Measurements from ENCODE around the gene SUN1. TPM values are rescaled to one million over a fixed set of nuclear protein-coding genes. Genes with fewer than 3 reads are reported as not detected.

SUN1 gene
- total RNA-seq, 1 experiment from 2014 or later: 252 TPM

DNA sequence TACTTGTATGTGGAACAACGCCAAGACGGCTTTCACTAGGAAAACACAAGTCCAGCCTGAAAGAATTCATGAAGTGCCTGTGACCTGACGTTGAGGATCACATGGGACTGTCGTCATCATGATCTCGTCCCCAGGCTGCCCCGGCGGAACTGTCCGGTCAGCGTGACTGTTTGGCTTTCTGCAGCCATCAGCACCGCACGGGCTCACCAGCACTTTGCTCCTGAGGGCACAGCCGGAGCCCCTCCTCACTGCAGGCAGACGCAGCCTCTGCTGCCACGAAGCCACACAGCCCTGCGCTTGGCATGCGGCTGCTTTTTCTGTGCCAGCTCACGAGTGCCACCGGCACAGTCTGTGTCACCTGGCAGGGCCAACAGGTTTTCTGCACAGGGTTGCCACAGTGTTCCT lies 34.7 kb downstream of the SUN1 start:
- Mint-ChIP-seq H3K4me3 (ENCODE audit: low read depth, unreplicated experiment) (no peak overlapping the region), H3K9me3 (ENCODE audit: low read depth, unreplicated experiment) (no peaks in the 10 kb centered on the region), H3K27ac (ENCODE audit: unreplicated experiment) (no peak overlapping the region), H3K27me3 (ENCODE audit: unreplicated experiment) (no peaks in the 10 kb centered on the region), H3K36me3 (ENCODE audit: insufficient read depth, unreplicated experiment) (peaks cover 69% of the 10 kb centered on the region), H3K4me1 (ENCODE audit: low read depth, unreplicated experiment) (no peaks in the 10 kb centered on the region)
- DNase-seq: no peak
- CTCF ChIA-PET: interaction anchor here (1.3 kb wide), 1 partner anchor 54 kb away, joined by 3 read pairs; no protein-coding TSS in a partner anchor
- BruUV-seq (replicated peaks): no TSS peak
- TF ChIP-seq, protein P1, sequence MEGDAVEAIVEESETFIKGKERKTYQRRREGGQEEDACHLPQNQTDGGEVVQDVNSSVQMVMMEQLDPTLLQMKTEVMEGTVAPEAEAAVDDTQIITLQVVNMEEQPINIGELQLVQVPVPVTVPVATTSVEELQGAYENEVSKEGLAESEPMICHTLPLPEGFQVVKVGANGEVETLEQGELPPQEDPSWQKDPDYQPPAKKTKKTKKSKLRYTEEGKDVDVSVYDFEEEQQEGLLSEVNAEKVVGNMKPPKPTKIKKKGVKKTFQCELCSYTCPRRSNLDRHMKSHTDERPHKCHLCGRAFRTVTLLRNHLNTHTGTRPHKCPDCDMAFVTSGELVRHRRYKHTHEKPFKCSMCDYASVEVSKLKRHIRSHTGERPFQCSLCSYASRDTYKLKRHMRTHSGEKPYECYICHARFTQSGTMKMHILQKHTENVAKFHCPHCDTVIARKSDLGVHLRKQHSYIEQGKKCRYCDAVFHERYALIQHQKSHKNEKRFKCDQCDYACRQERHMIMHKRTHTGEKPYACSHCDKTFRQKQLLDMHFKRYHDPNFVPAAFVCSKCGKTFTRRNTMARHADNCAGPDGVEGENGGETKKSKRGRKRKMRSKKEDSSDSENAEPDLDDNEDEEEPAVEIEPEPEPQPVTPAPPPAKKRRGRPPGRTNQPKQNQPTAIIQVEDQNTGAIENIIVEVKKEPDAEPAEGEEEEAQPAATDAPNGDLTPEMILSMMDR (IDR thresholded peaks at IDR 0.05; ENCODE audit: unreplicated experiment): no peak
- intact Hi-C loops (cut with micrococcal nuclease; ENCODE audit: unreplicated experiment): no loop called here

DNA sequence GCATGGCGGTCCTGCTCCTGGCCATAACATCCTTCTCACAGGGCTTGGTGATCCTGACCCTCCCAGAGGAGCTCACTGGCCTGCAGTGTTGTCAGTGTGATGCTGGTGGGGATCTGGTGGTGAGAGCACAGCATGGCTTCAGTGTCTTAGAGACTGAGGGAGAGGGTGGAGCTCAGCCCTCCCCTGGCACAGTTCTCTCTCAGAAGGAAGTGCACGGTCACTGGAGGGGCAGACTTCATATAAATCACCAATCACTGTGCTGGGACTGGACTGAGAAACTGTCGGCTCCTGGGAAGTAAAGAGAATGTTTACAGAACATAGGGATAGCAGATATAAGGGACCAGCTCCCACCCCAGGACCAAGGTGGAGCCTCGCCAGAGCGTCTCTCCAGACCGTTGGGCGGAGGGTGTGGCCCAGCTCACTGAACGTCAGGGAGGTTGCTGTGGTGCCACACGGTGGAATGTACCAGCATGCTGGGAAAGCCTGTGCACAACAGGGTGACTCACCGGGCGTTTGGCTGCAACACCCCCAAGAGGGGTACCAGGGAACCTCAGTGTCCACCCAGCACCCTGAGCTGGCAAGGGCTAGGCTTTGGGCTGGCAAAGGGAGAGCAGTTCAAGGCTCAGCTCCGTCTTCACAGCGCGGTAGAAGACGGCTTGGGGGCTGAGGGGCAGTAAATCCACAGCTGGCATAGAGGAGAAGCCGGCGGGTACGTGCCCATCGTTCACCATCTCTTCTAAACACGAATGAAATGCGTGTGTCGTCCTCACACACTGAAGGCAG lies 35.3 kb downstream of the SUN1 start:
- CTCF ChIA-PET: interaction anchor here (1.3 kb wide), 1 partner anchor 55 kb away, joined by 3 read pairs; no protein-coding TSS in a partner anchor
- no peak for DNase-seq
- Mint-ChIP-seq H3K9me3 (ENCODE audit: low read depth, unreplicated experiment) (no peaks in the 10 kb centered on the region), H3K36me3 (ENCODE audit: insufficient read depth, unreplicated experiment) (peaks cover 69% of the 10 kb centered on the region), H3K4me1 (ENCODE audit: low read depth, unreplicated experiment) (no peaks in the 10 kb centered on the region), H3K27ac (ENCODE audit: unreplicated experiment) (no peak overlapping the region), H3K27me3 (ENCODE audit: unreplicated experiment) (no peaks in the 10 kb centered on the region), H3K4me3 (ENCODE audit: low read depth, unreplicated experiment) (no peak overlapping the region)
- BruUV-seq (replicated peaks): no TSS peak
- TF ChIP-seq, protein P1 (IDR thresholded peaks at IDR 0.05; ENCODE audit: unreplicated experiment): no peak
- intact Hi-C loops (cut with micrococcal nuclease; ENCODE audit: unreplicated experiment): no loop called here

DNA sequence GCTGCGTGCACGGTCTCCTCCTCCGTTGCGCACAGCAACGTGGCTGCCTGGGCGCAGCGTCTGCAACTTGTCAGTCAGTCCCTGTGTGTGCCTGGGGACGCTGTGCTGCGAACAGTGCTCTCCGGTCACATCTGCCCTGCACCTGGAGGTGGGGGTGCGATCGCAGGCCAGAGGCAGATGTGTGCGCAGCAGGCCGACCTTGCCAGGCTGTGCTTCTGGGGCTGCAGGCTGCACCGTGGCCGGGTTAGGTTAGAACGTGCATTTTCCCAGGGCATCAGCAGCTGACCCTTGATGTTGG lies 35.9 kb downstream of the SUN1 start:
- Mint-ChIP-seq H3K27me3 (ENCODE audit: unreplicated experiment) (no peaks in the 10 kb centered on the region), H3K36me3 (ENCODE audit: insufficient read depth, unreplicated experiment) (peaks cover 69% of the 10 kb centered on the region), H3K4me3 (ENCODE audit: low read depth, unreplicated experiment) (no peak overlapping the region), H3K9me3 (ENCODE audit: low read depth, unreplicated experiment) (no peaks in the 10 kb centered on the region), H3K27ac (ENCODE audit: unreplicated experiment) (no peak overlapping the region), H3K4me1 (ENCODE audit: low read depth, unreplicated experiment) (peaks cover 2% of the 10 kb centered on the region)
- TF ChIP-seq, protein P1 (IDR thresholded peaks at IDR 0.05; ENCODE audit: unreplicated experiment): no peak
- DNase-seq: no peak
- no TSS peak for BruUV-seq (replicated peaks)
- CTCF ChIA-PET: interaction anchor here (1.3 kb wide), 1 partner anchor 55 kb away, joined by 3 read pairs; no protein-coding TSS in a partner anchor
- intact Hi-C loops (cut with micrococcal nuclease; ENCODE audit: unreplicated experiment): no loop called here

DNA sequence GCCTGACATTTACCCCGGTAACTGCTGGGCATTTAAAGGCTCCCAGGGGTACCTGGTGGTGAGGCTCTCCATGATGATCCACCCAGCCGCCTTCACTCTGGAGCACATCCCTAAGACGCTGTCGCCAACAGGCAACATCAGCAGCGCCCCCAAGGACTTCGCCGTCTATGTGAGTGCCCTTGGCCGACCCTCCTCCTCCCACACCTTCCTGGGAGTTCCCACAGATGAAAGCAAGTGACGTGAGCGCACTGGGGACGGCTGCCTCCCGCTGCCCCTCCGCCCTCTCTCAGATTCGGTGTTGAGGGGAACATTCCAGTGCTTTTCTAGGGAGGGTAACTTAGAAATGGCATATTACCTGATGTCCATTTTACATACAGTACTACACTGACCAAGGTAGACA lies 37.1 kb downstream of the SUN1 start:
- TF ChIP-seq, protein P1 (IDR thresholded peaks at IDR 0.05; ENCODE audit: unreplicated experiment): no peak
- Mint-ChIP-seq H3K27me3 (ENCODE audit: unreplicated experiment) (no peaks in the 10 kb centered on the region), H3K4me3 (ENCODE audit: low read depth, unreplicated experiment) (no peak overlapping the region), H3K27ac (ENCODE audit: unreplicated experiment) (no peak overlapping the region), H3K36me3 (ENCODE audit: insufficient read depth, unreplicated experiment) (peaks cover 73% of the 10 kb centered on the region), H3K4me1 (ENCODE audit: low read depth, unreplicated experiment) (peaks cover 10% of the 10 kb centered on the region), H3K9me3 (ENCODE audit: low read depth, unreplicated experiment) (no peaks in the 10 kb centered on the region)
- DNase-seq: no peak
- BruUV-seq (replicated peaks): no TSS peak
- CTCF ChIA-PET: interaction anchor here (0.7 kb wide), 1 partner anchor 551 kb away, joined by 3 read pairs; no protein-coding TSS in a partner anchor
- intact Hi-C loops (cut with micrococcal nuclease; ENCODE audit: unreplicated experiment): no loop called here
